C4-2B (cell line): ENCODE results near the gene PACRG.

Experiments
- H3K27ac ChIP-seq: fragments of 450-650 bp; 2 replicates; pipeline ENCODE4 v1.5.1; 2017
- CTCF ChIP-seq: fragments of 450-650 bp; conservative IDR thresholded peaks from 2 replicates; pipeline ENCODE4 v1.5.1; 2017; ENCODE audit warnings: mild to moderate bottlenecking
- ZFX ChIP-seq: fragments of 450-650 bp; IDR thresholded peaks from 2 replicates; pipeline ENCODE4 v1.6.1; 2017

The PACRG gene

DNA sequence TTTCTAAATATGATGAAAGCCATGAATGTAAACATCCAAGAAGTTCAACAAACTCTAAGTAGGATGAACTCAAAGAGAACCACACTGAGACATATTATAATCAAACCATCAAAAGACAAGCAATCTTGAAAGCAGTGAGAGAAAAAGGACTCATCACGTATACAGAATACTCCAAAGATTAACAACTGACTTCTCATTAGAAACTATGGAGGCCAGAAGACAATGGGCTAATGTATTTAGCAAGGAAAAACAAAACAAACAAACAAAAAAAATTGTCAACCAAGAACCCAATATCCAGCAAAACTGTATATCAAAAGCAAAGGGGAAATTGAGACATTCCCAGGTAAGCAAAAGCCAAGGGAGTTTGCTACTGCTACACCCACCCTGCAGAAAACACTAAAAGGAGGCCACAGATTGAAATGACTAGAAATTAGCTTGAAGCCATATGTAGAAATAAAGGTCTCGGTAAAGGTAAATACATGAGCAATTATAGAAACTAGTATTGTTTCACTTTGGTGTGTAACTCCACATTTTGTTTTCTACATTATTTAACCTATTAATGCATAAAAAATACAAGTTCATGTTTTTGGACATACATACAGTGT, 385.7 kb downstream of the PACRG start:
- H3K27ac ChIP-seq: no peak overlapping the region
- TF ChIP-seq CTCF (no peak), ZFX (no peak)

DNA sequence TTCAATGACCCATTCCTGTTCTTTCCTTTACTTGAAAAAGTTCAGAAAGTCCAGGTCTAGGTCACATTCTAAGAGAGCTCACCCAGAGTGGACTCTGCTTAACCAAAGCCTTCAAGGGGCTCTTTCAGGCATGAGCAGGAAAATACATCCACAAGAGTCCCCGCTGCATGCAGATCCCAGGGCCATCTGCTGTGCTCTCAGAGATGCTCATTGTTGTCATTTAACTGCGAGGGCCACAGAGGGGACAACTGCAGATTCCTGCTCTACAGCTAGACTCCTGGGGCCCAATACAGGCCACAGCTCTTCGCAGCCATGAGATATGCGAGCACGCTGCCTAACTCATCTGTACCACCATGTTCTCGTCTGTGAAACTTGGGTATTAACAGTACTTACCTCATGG, 391.2 kb downstream of the PACRG start:
- no peak overlapping the region for H3K27ac ChIP-seq

GRCh38 chr6:163120223-163120622, 392.4 kb downstream of the PACRG start:
- H3K27ac ChIP-seq: no peak overlapping the region
- TF ChIP-seq CTCF (peak; percentile 15; the same call in 1 of the 2 replicates), ZFX (no peak)

More for the DNA sequence above, 391.2 kb downstream of the PACRG start:
- no peak for TF ChIP-seq CTCF

DNA sequence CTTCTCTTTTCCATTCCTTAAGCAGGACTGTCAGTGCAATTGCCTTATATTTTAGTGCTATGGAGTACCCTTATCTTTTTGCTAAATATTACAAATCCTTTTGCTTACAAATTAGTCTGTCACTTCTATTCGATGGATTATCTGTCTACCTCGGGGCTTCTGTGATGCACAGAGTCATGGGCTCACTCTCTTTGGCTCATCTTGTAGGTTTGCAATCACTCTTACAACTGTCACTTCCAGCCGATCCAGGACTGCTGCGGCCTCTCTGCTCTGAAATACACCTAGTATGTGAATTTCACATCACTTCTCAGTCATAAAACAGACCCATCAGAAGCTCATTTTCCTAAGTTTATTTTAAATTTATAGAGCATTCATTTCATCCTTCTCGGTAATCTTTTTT, 393.5 kb downstream of the PACRG start:
- H3K27ac ChIP-seq: no peak overlapping the region
- TF ChIP-seq ZFX (no peak), CTCF (no peak)

DNA sequence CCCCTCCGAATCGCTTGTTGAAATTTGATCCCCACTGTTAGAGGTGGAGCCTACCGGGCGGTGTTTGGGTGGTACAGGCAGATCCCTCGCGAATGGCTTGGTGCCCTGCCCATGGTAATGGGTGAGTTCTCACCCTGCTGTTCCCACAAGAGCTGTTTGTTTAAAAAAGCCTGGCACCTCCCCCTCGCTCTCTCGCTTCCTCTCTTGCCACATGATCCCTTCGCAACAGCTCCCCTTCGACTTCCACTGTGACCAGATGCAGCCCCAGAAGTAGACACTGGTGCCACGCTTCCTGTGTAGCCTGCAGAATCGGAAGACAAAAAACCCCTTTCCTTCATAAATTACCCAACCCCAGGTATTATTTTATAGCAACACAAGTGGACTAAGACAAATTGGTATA, 394.6 kb downstream of the PACRG start:
- no peak for TF ChIP-seq ZFX
- TF ChIP-seq CTCF: no peak
- H3K27ac ChIP-seq: no peak overlapping the region

- TF ChIP-seq CTCF (no peak), ZFX (no peak)
- H3K27ac ChIP-seq: no peak overlapping the region
Observed at GRCh38 chr6:163123098-163123497, 395.3 kb downstream of the PACRG start.

- TF ChIP-seq ZFX (no peak), CTCF (no peak)
Observed at GRCh38 chr6:163126741-163127140, 399.0 kb downstream of the PACRG start.

More at GRCh38 chr6:163126741-163127140, 399.0 kb downstream of the PACRG start:
- H3K27ac ChIP-seq: no peak overlapping the region
